Measurements from ENCODE around the gene SPP2. TPM values are rescaled to one million over a fixed set of nuclear protein-coding genes. Genes with fewer than 3 reads are reported as not detected.

Gene SPP2
- total RNA-seq, 4 donors from 2014 or later: 0.60 TPM; not detected in 3

DNA sequence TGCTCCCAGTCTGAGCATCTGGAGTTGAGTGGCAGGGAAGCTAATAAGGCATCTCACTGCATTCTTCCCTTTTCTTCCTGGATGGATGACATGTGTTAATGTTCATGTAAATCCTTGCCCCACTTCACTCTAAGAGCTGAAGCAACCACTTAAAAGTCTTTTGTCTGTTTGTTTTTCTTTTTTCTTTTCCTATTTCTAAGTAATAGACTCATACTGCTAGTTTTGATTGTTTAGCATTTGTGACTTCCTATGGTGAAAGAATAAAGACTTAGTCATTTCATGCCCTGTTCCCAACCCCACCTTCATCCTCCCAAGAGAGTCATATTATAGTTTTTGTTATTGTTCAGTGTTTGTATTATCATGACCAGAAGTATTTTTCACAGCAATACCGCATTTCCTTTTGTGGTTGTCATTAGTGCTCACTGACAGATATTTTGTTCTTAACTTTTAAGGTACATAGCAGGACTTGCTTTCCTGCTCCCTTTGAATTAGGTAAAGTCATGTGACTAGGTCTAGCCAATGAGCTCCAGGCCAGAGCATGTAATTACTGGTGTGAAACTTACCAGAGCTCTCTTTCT, 18.1 kb upstream of the SPP2 start:
- TF ChIP-seq POLR2A (IDR thresholded peaks at IDR 0.05): no peak
- TF ChIP-seq, protein P1, sequence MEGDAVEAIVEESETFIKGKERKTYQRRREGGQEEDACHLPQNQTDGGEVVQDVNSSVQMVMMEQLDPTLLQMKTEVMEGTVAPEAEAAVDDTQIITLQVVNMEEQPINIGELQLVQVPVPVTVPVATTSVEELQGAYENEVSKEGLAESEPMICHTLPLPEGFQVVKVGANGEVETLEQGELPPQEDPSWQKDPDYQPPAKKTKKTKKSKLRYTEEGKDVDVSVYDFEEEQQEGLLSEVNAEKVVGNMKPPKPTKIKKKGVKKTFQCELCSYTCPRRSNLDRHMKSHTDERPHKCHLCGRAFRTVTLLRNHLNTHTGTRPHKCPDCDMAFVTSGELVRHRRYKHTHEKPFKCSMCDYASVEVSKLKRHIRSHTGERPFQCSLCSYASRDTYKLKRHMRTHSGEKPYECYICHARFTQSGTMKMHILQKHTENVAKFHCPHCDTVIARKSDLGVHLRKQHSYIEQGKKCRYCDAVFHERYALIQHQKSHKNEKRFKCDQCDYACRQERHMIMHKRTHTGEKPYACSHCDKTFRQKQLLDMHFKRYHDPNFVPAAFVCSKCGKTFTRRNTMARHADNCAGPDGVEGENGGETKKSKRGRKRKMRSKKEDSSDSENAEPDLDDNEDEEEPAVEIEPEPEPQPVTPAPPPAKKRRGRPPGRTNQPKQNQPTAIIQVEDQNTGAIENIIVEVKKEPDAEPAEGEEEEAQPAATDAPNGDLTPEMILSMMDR (IDR thresholded peaks at IDR 0.05 in 4 of 5, conservative IDR thresholded peaks at IDR 0.05 in 1 of 5): no peak
- Histone ChIP-seq H3K27me3 (peaks cover 0 to 3% (median 0%) of the 10 kb centered on the region in 3 donors), H3K36me3 (no peaks in the 10 kb centered on the region), H3K4me3 (no peak overlapping the region), H3K9me3 (no peaks in the 10 kb centered on the region), H3K27ac (no peak overlapping the region), H3K4me1 (no peaks in the 10 kb centered on the region)
- ATAC-seq: no peak
- in situ Hi-C loops (cut with MboI; ENCODE audit: low sequenced_read_pairs in 4 of 4) (no loop called here), intact Hi-C loops (cut with DNase I; ENCODE audit: low total_unique reads) (no loop called here)
- DNase-seq: no peak

GRCh38 chr2:234033174-234033573, 17.3 kb upstream of the SPP2 start:
- Histone ChIP-seq H3K36me3 (no peaks in the 10 kb centered on the region), H3K4me3 (no peak overlapping the region), H3K4me1 (no peaks in the 10 kb centered on the region), H3K27me3 (peaks cover 0 to 1% (median 0%) of the 10 kb centered on the region in 3 donors), H3K27ac (no peak overlapping the region), H3K9me3 (no peaks in the 10 kb centered on the region)
- in situ Hi-C loops (cut with MboI; ENCODE audit: low sequenced_read_pairs in 4 of 4) (no loop called here), intact Hi-C loops (cut with DNase I; ENCODE audit: low total_unique reads) (no loop called here)
- no peak for TF ChIP-seq POLR2A (IDR thresholded peaks at IDR 0.05)
- DNase-seq (no peak), ATAC-seq (no peak)

DNA sequence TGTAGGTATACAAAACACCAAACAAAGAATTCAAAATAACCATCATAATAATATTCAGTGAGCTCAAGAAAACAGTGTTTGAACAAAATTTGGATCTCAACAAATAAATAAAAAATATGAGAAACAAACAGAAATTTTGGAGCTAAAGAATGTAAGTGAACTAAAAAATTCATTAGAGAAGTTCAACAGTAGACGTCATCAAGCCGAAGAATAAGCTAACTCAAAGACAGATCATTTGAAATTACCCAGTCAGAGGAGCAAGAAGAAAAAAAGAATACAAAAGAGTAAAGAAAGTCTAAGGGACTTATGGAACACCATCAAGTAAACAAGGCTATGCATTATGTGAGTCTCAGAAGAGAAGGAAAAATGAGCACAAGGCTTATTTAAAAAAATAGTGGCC, 16.6 kb upstream of the SPP2 start:
- H3K27ac ChIP-seq: no peak overlapping the region
- no peaks in the 10 kb centered on the region for H3K27me3 ChIP-seq
- no peaks in the 10 kb centered on the region for H3K9me3 ChIP-seq
- in situ Hi-C loops (cut with MboI; ENCODE audit: low sequenced_read_pairs in 4 of 4) (no loop called here), intact Hi-C loops (cut with DNase I; ENCODE audit: low total_unique reads) (no loop called here)
- no peak for DNase-seq
- H3K4me1 ChIP-seq: no peaks in the 10 kb centered on the region
- no peaks in the 10 kb centered on the region for H3K36me3 ChIP-seq
- no peak for ATAC-seq
- H3K4me3 ChIP-seq: no peak overlapping the region
- TF ChIP-seq, protein P1 (IDR thresholded peaks at IDR 0.05 in 4 of 5, conservative IDR thresholded peaks at IDR 0.05 in 1 of 5): no peak
- no peak for TF ChIP-seq POLR2A (IDR thresholded peaks at IDR 0.05)

- intact Hi-C loops (cut with DNase I; ENCODE audit: low total_unique reads): no loop called here
- in situ Hi-C loops (cut with MboI; ENCODE audit: low sequenced_read_pairs in 4 of 4): no loop called here
- Histone ChIP-seq H3K27ac (no peak overlapping the region), H3K36me3 (no peaks in the 10 kb centered on the region), H3K4me1 (no peaks in the 10 kb centered on the region), H3K4me3 (no peak overlapping the region), H3K9me3 (no peaks in the 10 kb centered on the region), H3K27me3 (no peaks in the 10 kb centered on the region)
- DNase-seq: no peak
- TF ChIP-seq, protein P1 (IDR thresholded peaks at IDR 0.05 in 4 of 5, conservative IDR thresholded peaks at IDR 0.05 in 1 of 5): no peak
- TF ChIP-seq POLR2A (IDR thresholded peaks at IDR 0.05): no peak
- no peak for ATAC-seq
Observed at GRCh38 chr2:234038076-234038802, 12.3 kb upstream of the SPP2 start.

- no peak overlapping the region for H3K27ac ChIP-seq
- TF ChIP-seq, protein P1 (IDR thresholded peaks at IDR 0.05 in 4 of 5, conservative IDR thresholded peaks at IDR 0.05 in 1 of 5): no peak
- no peaks in the 10 kb centered on the region for H3K27me3 ChIP-seq
- no peak overlapping the region for H3K4me3 ChIP-seq
- in situ Hi-C loops (cut with MboI; ENCODE audit: low sequenced_read_pairs in 4 of 4) (no loop called here), intact Hi-C loops (cut with DNase I; ENCODE audit: low total_unique reads) (no loop called here)
- ATAC-seq (no peak), DNase-seq (no peak)
- no peaks in the 10 kb centered on the region for H3K9me3 ChIP-seq
- no peaks in the 10 kb centered on the region for H3K36me3 ChIP-seq
- H3K4me1 ChIP-seq: no peaks in the 10 kb centered on the region
Observed at GRCh38 chr2:234044157-234044556, 6.3 kb upstream of the SPP2 start.
